ENCODE data around the gene ENTPD5. TPM values are rescaled to one million over a fixed set of nuclear protein-coding genes. Genes with fewer than 3 reads are reported as not detected.

ENTPD5 gene
- total and polyA plus RNA-seq, 2 donors (not counting 1 experiment from before 2014, with no cell fraction given), result 9.6 to 13.7 TPM

- no peak overlapping the region for H2AFZ ChIP-seq (ENCODE audit: low read length)
- H3K79me2 ChIP-seq (ENCODE audit: control insufficient read depth, insufficient read depth, low read length), result no peaks in the 10 kb centered on the region
- H3K27ac ChIP-seq (ENCODE audit: insufficient read depth, low read length), result no peak overlapping the region
- DNase-seq (ENCODE audit: low read depth in 2 of 2), result no peak
- H3K36me3 ChIP-seq (ENCODE audit: control insufficient read depth, insufficient read depth, low read length), result peaks cover 2% of the 10 kb centered on the region
- TF ChIP-seq CTCF (conservative IDR thresholded peaks at IDR 0.05 in 1 of 2, IDR thresholded peaks at IDR 0.05 in 1 of 2; ENCODE audit: low read depth in 1 of 2, low read length in 2 of 2) (no peak), EZH2 (IDR thresholded peaks at IDR 0.05; ENCODE audit: low read length, missing control alignments) (no peak)
- no peak overlapping the region for H3K4me2 ChIP-seq (ENCODE audit: extremely low read depth, insufficient read depth, low read length)
- no peak overlapping the region for H3K4me3 ChIP-seq (replicated peaks in 1 of 4; ENCODE audit: control extremely low read depth in 1 of 4, insufficient read depth in 1 of 4, low read depth in 3 of 4, low read length in 4 of 4)
- no peaks in the 10 kb centered on the region for H4K20me1 ChIP-seq (ENCODE audit: control insufficient read depth, extremely low read depth, insufficient read depth, low read length)
- no peaks in the 10 kb centered on the region for H3K4me1 ChIP-seq (ENCODE audit: control insufficient read depth, extremely low read depth, insufficient read depth, low read length)
- H3K9me3 ChIP-seq (ENCODE audit: control insufficient read depth, insufficient read depth, low read depth, low read length), result no peaks in the 10 kb centered on the region
- H3K27me3 ChIP-seq (ENCODE audit: control insufficient read depth, insufficient read depth, low read length), result no peaks in the 10 kb centered on the region
- H3K9ac ChIP-seq (ENCODE audit: insufficient read depth, low read length), result no peak overlapping the region
Observed at GRCh38 chr14:73976125-73976524, 43.0 kb downstream of the ENTPD5 start.

- H3K9ac ChIP-seq (ENCODE audit: insufficient read depth, low read length), result no peak overlapping the region
- H3K9me3 ChIP-seq (ENCODE audit: control insufficient read depth, insufficient read depth, low read depth, low read length), result no peaks in the 10 kb centered on the region
- H3K27me3 ChIP-seq (ENCODE audit: control insufficient read depth, insufficient read depth, low read length), result no peaks in the 10 kb centered on the region
- H3K27ac ChIP-seq (ENCODE audit: insufficient read depth, low read length), result no peak overlapping the region
- H3K4me1 ChIP-seq (ENCODE audit: control insufficient read depth, extremely low read depth, insufficient read depth, low read length), result no peaks in the 10 kb centered on the region
- H3K36me3 ChIP-seq (ENCODE audit: control insufficient read depth, insufficient read depth, low read length), result peaks cover 2% of the 10 kb centered on the region
- H3K4me3 ChIP-seq (replicated peaks in 1 of 4; ENCODE audit: control extremely low read depth in 1 of 4, insufficient read depth in 1 of 4, low read depth in 3 of 4, low read length in 4 of 4), result no peak overlapping the region
- no peak for TF ChIP-seq CTCF (conservative IDR thresholded peaks at IDR 0.05 in 1 of 2, IDR thresholded peaks at IDR 0.05 in 1 of 2; ENCODE audit: low read depth in 1 of 2, low read length in 2 of 2)
- TF ChIP-seq EZH2 (IDR thresholded peaks at IDR 0.05; ENCODE audit: low read length, missing control alignments), result no peak
- DNase-seq (ENCODE audit: low read depth in 2 of 2), result no peak
- H4K20me1 ChIP-seq (ENCODE audit: control insufficient read depth, extremely low read depth, insufficient read depth, low read length), result no peaks in the 10 kb centered on the region
- H3K4me2 ChIP-seq (ENCODE audit: extremely low read depth, insufficient read depth, low read length), result no peak overlapping the region
- H2AFZ ChIP-seq (ENCODE audit: low read length), result no peak overlapping the region
- no peaks in the 10 kb centered on the region for H3K79me2 ChIP-seq (ENCODE audit: control insufficient read depth, insufficient read depth, low read length)
Observed at GRCh38 chr14:73973497-73973896, 45.6 kb downstream of the ENTPD5 start.

- H3K9me3 ChIP-seq (ENCODE audit: control insufficient read depth, insufficient read depth, low read depth, low read length), result no peaks in the 10 kb centered on the region
- no peak overlapping the region for H3K27ac ChIP-seq (ENCODE audit: insufficient read depth, low read length)
- no peak overlapping the region for H2AFZ ChIP-seq (ENCODE audit: low read length)
- H3K4me2 ChIP-seq (ENCODE audit: extremely low read depth, insufficient read depth, low read length), result no peak overlapping the region
- no peak overlapping the region for H3K9ac ChIP-seq (ENCODE audit: insufficient read depth, low read length)
- H3K4me1 ChIP-seq (ENCODE audit: control insufficient read depth, extremely low read depth, insufficient read depth, low read length), result no peaks in the 10 kb centered on the region
- H3K79me2 ChIP-seq (ENCODE audit: control insufficient read depth, insufficient read depth, low read length), result no peaks in the 10 kb centered on the region
- no peaks in the 10 kb centered on the region for H4K20me1 ChIP-seq (ENCODE audit: control insufficient read depth, extremely low read depth, insufficient read depth, low read length)
- H3K27me3 ChIP-seq (ENCODE audit: control insufficient read depth, insufficient read depth, low read length), result no peaks in the 10 kb centered on the region
- DNase-seq (ENCODE audit: low read depth in 2 of 2), result no peak
- no peak overlapping the region for H3K4me3 ChIP-seq (replicated peaks in 1 of 4; ENCODE audit: control extremely low read depth in 1 of 4, insufficient read depth in 1 of 4, low read depth in 3 of 4, low read length in 4 of 4)
- no peak for TF ChIP-seq EZH2 (IDR thresholded peaks at IDR 0.05; ENCODE audit: low read length, missing control alignments)
- peaks cover 2% of the 10 kb centered on the region for H3K36me3 ChIP-seq (ENCODE audit: control insufficient read depth, insufficient read depth, low read length)
Observed at GRCh38 chr14:73968885-73969284, 50.2 kb downstream of the ENTPD5 start.
